Endothelial cell of umbilical vein (primary cell): ENCODE results near the gene LAMB2. TPM values are rescaled to one million over a fixed set of nuclear protein-coding genes. Genes with fewer than 3 reads are reported as not detected.

Source experiments
- BruUV-seq: library from RNA; stranded (reverse); fragments of 400-500 nt; replicated peaks from 2 replicates; lab custom pipeline; 2021; lab: Mats Ljungman, UMichigan
- CTCF ChIA-PET: fragments of 300-600, 350-600 bp; sonication (Branson Sonifier 250); formaldehyde crosslinking; loops from one replicate; lab custom pipeline; 2021; ENCODE audit warnings: antibody characterized with exemption, inconsistent platforms; lab: Charles Lee
- POLR2A ChIA-PET: fragments of 300-600, 350-600 bp; sonication (Branson Sonifier 250); formaldehyde crosslinking; loops from one replicate; lab custom pipeline; 2021; ENCODE audit warnings: antibody characterized with exemption, inconsistent platforms; lab: Charles Lee
- DNase-seq: peaks from one replicate; pipeline ENCODE4 v3.0.0-alpha.2; 2011; ENCODE audit warnings: low read depth, low spot score
- FAIRE-seq: peaks from 2 replicates; lab custom pipeline; 2011; peaks lifted over from hg19 to GRCh38; lab: Jason Lieb, UNC
- H2AFZ ChIP-seq: 2 replicates; pipeline ENCODE4 v1.6.0; 2012; ENCODE audit warnings: low read depth, low read length, control low read depth, inconsistent platforms
- H3K27ac ChIP-seq: 2 replicates; pipeline ENCODE4 v1.5.1; 2011; ENCODE audit warnings: low read depth, mild to moderate bottlenecking, control low read depth, low read length, moderate library complexity; ENCODE audit not compliant: insufficient read depth
- H3K27me3 ChIP-seq, 2 experiments: 2 replicates each; pipeline versions ENCODE4 v1.6.0 to v1.6.1; 2011; ENCODE audit warnings: low read length in 2 of 2, mixed read lengths in 1 of 2; ENCODE audit not compliant: control insufficient read depth in 2 of 2, insufficient read depth in 2 of 2
- H3K36me3 ChIP-seq, 2 experiments: 2 replicates in 1 of 2; 3 replicates in 1 of 2; pipeline ENCODE4 v1.5.1; 2011; ENCODE audit warnings: low read length in 2 of 2, mild to moderate bottlenecking in 1 of 2, moderate library complexity in 1 of 2; ENCODE audit not compliant: control insufficient read depth in 2 of 2, insufficient read depth in 2 of 2; ENCODE audit errors: extremely low read depth in 1 of 2
- H3K4me1 ChIP-seq: 3 replicates; pipeline ENCODE4 v1.5.1; 2011; ENCODE audit warnings: mild to moderate bottlenecking, low read length; ENCODE audit not compliant: control insufficient read depth, insufficient read depth; ENCODE audit errors: extremely low read depth
- H3K4me2 ChIP-seq: 2 replicates; pipeline ENCODE4 v1.6.1; 2011; ENCODE audit warnings: low read length, control low read depth, mixed read lengths; ENCODE audit not compliant: insufficient read depth
- H3K4me3 ChIP-seq, 3 experiments: fragments of 200-600 bp in 1 of 3; sonication (generic), shearing (Covaris generic) in 1 of 3; replicated peaks in 1 of 3; 2 replicates each; pipeline ENCODE4 v1.5.1; 2011 to 2016; ENCODE audit warnings: control low read depth in 3 of 3, low read length in 3 of 3, mild to moderate bottlenecking in 2 of 3, inconsistent platforms in 1 of 3, low read depth in 1 of 3, moderate library complexity in 1 of 3; ENCODE audit not compliant: insufficient read depth in 1 of 3
- H3K79me2 ChIP-seq: 2 replicates; pipeline ENCODE4 v1.6.0; 2012; ENCODE audit warnings: low read length, inconsistent platforms; ENCODE audit not compliant: control insufficient read depth, insufficient read depth
- H3K9ac ChIP-seq: replicated peaks from 2 replicates; pipeline ENCODE3; 2011; ENCODE audit warnings: low read length, control low read depth; ENCODE audit not compliant: insufficient read depth; ENCODE audit errors: extremely low read depth
- H3K9me1 ChIP-seq: replicated peaks from 3 replicates; pipeline ENCODE4 v1.6.0; 2011; ENCODE audit warnings: mild to moderate bottlenecking, low read length; ENCODE audit not compliant: control insufficient read depth, insufficient read depth; ENCODE audit errors: extremely low read depth
- H3K9me3 ChIP-seq: replicated peaks from 2 replicates; pipeline ENCODE4 v1.5.1; 2012; ENCODE audit warnings: low read length, inconsistent platforms; ENCODE audit not compliant: control insufficient read depth, insufficient read depth
- H4K20me1 ChIP-seq: replicated peaks from 2 replicates; pipeline ENCODE3; 2011; ENCODE audit warnings: mild to moderate bottlenecking, low read length; ENCODE audit not compliant: control insufficient read depth, insufficient read depth; ENCODE audit errors: extremely low read depth
- CTCF ChIP-seq, 2 donors: IDR thresholded peaks; 1 replicate in 1 of 2; 2 replicates in 1 of 2; pipeline ENCODE4 v1.5.1; 2011; ENCODE audit warnings: low read length in 2 of 2, mild to moderate bottlenecking in 2 of 2, moderate library complexity in 2 of 2, control low read depth in 1 of 2, inconsistent platforms in 1 of 2, low read depth in 1 of 2; ENCODE audit not compliant: insufficient read depth in 1 of 2; ENCODE audit errors: extremely low read depth in 1 of 2
- EZH2 ChIP-seq: IDR thresholded peaks from 2 replicates; pipeline ENCODE4 v1.6.1; 2012; ENCODE audit warnings: borderline replicate concordance, low read depth, mild to moderate bottlenecking, moderate library complexity, low read length, inconsistent platforms; ENCODE audit not compliant: severe bottlenecking
- MYC ChIP-seq: IDR thresholded peaks from one replicate; pipeline ENCODE4 v1.6.1; 2011; ENCODE audit warnings: mild to moderate bottlenecking, low read depth, low read length
- POLR2AphosphoS5 ChIP-seq: IDR thresholded peaks from 2 replicates; pipeline ENCODE4 v1.6.1; 2012; ENCODE audit warnings: low read depth, mild to moderate bottlenecking, control low read depth, low read length, moderate library complexity; ENCODE audit not compliant: insufficient read depth
- dilution Hi-C: fragments of 300-500 bp; cut with MboI; formaldehyde crosslinking; loops from one replicate; pipeline ENCODE4 v1.15.0; 2019; ENCODE audit warnings: low sequenced_read_pairs; ENCODE audit not compliant: extremely low pct_ligation_motif_present
- intact Hi-C: fragments of 100-400 bp; cut with micrococcal nuclease; formaldehyde crosslinking; loops from one replicate; pipeline ENCODE4 v1.10.0; 2022
- polyA plus RNA-seq, 4 experiments: library from polyadenylated mRNA; depleted of rRNA in 3 of 4; stranded (reverse) in 3 of 4; unstranded in 1 of 4; fragments of >200 nt; gene quantifications; 2 replicates each; pipeline versions ENCODE4 v1.2.1 to v1.2.3, GENCODE V29; 2011 to 2012; ENCODE audit warnings: missing spikeins in 1 of 4
- total RNA-seq: library from RNA; stranded (reverse); gene quantifications from 2 replicates; pipeline ENCODE4 v1.2.3, GENCODE V29; 2021
- TF ChIP-seq, protein P1 (sequence below): IDR thresholded peaks from 2 replicates; pipeline ENCODE4 v1.6.1; 2011; ENCODE audit not compliant: insufficient read depth, insufficient read length

The LAMB2 gene
- total and polyA plus RNA-seq, 2 donors (not counting 3 experiments of a cell fraction or from before 2014, with no cell fraction given) = 423 to 764 TPM

DNA sequence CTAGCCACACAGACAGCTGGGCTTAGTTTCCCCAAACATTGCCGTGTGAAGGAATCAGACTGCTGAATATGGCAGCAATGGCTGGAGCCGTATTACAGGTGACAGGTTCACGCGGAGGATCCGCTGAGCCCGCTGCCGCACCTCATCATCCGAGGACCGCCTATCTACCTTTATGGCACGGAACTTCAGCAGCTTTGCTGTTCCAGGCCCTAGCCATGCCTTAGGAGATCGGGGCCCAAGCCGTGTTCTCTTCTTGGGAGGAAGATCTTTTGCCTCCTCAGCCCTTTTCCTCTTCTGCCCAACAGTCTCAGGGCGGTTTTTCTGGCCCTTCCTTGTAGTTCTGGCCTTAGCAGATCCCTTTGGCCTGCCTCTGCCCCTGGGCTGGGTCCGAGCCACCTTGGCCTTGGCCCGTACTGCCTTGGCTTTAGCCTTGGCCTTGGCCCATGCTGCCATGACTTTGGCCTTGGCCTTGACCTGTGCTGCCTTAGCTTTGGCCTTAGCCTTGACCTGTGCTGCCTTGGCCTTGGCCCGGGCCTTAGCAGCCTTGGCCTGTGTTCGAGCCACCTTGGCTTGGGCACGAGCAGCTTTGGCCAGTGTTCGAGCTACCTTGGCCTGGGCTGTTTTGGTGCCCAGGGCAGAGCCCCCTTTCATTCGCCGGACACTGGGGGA, 30.0 kb upstream of the LAMB2 start:
- BruUV-seq = no TSS peak
- Histone ChIP-seq H3K27me3 (no peaks in the 10 kb centered on the region), H3K27ac (no peak overlapping the region), H3K9me3 (no peaks in the 10 kb centered on the region), H3K4me1 (peaks cover 15% of the 10 kb centered on the region), H2AFZ (no peak overlapping the region), H3K9me1 (no peaks in the 10 kb centered on the region), H3K9ac (no peak overlapping the region), H4K20me1 (no peaks in the 10 kb centered on the region), H3K36me3 (peaks cover 2 to 16% of the 10 kb centered on the region in 2 experiments), H3K4me3 (no peak overlapping the region), H3K4me2 (no peak overlapping the region), H3K79me2 (peaks cover 22% of the 10 kb centered on the region)
- dilution Hi-C loops (no loop called here), intact Hi-C loops (no loop called here)
- CTCF ChIA-PET = no interaction called here
- FAIRE-seq (no peak), DNase-seq (no peak)
- TF ChIP-seq POLR2AphosphoS5 (no peak), MYC (no peak), CTCF (IDR thresholded peaks at IDR 0.05; ENCODE audit: extremely low read depth in 1 of 2, insufficient read depth in 1 of 2, low read depth in 1 of 2, low read length in 2 of 2) (no peak), EZH2 (no peak)
- TF ChIP-seq, protein P1, sequence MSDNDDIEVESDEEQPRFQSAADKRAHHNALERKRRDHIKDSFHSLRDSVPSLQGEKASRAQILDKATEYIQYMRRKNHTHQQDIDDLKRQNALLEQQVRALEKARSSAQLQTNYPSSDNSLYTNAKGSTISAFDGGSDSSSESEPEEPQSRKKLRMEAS = no peak
- POLR2A ChIA-PET = no interaction called here
